Lower leg skin (tissue), 4 donors: ENCODE data around the gene ZNF821. TPM values are rescaled to one million over a fixed set of nuclear protein-coding genes. Genes with fewer than 3 reads are reported as not detected.

ENCODE experiments used
- DNase-seq, 2 donors: peaks; one replicate each; pipeline ENCODE4 v3.0.0-alpha.2; 2019; ENCODE audit warnings: low spot score in 2 of 2
- H3K4me3 ChIP-seq: fragments of 200-600 bp; sonication (generic); 2 replicates; pipeline ENCODE4 v1.5.1; 2017; ENCODE audit warnings: mild to moderate bottlenecking, low read depth; ENCODE audit not compliant: poor library complexity, severe bottlenecking
- POLR2A ChIP-seq, 2 donors: fragments of 450-650 bp; IDR thresholded peaks; one replicate each; pipeline ENCODE4 v1.6.1; 2016 to 2017; ENCODE audit warnings: antibody characterized with exemption in 2 of 2, mild to moderate bottlenecking in 1 of 2, moderate library complexity in 1 of 2
- WGBS, 2 donors: methylation state at CpG; one replicate each; pipeline ENCODE4 v1.1.5; 2018; 5-methylcytosine and 5-hydroxymethylcytosine counted together
- intact Hi-C: fragments of 100-400 bp; cut with DNase I; formaldehyde crosslinking; loops from one replicate; pipeline ENCODE4 v1.15.0; 2023; ENCODE audit warnings: low total_unique reads
- total RNA-seq, 4 donors: library from RNA; depleted of rRNA; stranded (reverse); fragments of >200 nt; gene quantifications; one replicate each; pipeline ENCODE4 v1.1.0, GENCODE V29; 2016
- TF ChIP-seq, protein P1 (sequence below), 3 donors: fragments of 450-650 bp; IDR thresholded peaks; one replicate each; pipeline ENCODE4 v1.5.1; 2016; ENCODE audit warnings: antibody characterized with exemption in 3 of 3, mild to moderate bottlenecking in 3 of 3, moderate library complexity in 2 of 3

Gene ZNF821
- total RNA-seq, 4 donors from 2014 or later: 13.6 to 21.0 (median 17.2) TPM

DNA sequence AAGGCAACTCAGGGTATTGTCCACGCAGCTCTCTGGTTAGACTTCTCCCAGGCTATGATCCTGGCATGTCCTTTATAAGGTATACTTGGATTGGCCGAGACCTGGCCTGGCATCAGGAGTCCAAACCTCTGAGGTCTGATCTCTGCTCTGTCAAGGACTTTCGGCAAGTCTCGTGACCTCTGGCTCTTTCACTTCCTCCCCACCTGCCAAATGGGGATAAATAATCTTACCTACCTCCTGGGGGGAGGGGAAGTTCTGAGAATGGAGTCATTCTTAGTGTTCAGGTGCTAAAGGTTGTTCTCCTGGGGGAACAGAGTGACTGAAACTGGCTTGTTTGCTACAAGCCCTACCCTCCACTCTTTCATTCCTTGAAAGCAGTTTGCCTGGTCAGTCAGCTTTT lies 30.6 kb downstream of the ZNF821 start:
- intact Hi-C loops: no loop called here
- no peak overlapping the region for H3K4me3 ChIP-seq
- 88 to 90% methylated on average over 4 of the region's 4 CpGs for WGBS, 2 donors
- TF ChIP-seq POLR2A (IDR thresholded peaks at IDR 0.05): no peak
- TF ChIP-seq, protein P1, sequence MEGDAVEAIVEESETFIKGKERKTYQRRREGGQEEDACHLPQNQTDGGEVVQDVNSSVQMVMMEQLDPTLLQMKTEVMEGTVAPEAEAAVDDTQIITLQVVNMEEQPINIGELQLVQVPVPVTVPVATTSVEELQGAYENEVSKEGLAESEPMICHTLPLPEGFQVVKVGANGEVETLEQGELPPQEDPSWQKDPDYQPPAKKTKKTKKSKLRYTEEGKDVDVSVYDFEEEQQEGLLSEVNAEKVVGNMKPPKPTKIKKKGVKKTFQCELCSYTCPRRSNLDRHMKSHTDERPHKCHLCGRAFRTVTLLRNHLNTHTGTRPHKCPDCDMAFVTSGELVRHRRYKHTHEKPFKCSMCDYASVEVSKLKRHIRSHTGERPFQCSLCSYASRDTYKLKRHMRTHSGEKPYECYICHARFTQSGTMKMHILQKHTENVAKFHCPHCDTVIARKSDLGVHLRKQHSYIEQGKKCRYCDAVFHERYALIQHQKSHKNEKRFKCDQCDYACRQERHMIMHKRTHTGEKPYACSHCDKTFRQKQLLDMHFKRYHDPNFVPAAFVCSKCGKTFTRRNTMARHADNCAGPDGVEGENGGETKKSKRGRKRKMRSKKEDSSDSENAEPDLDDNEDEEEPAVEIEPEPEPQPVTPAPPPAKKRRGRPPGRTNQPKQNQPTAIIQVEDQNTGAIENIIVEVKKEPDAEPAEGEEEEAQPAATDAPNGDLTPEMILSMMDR (IDR thresholded peaks at IDR 0.05): no peak
- no peak for DNase-seq

DNA sequence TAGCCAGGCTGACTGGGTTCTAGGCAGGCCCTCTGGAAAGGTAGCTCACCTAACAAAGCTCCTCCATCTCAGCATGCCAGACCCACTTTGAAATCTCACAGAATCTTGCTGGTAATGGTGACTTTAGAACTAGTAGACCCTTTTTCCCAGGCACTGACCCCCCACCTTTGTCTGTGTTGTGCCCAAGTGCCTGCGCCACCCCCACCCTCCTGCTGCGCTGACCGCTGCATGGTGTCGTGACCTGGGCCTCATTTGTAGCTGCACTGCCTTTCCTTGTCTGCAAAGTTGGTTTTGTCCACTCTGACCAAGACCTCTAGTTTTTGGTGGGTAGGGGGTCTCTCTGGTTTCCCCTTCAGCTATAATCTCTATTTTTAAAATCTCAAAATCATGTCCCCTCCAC lies 31.4 kb downstream of the ZNF821 start:
- DNase-seq: no peak
- H3K4me3 ChIP-seq: no peak overlapping the region
- WGBS, 2 donors: 96 to 100% methylated on average over 4 of the region's 4 CpGs
- intact Hi-C loops: no loop called here
- no peak for TF ChIP-seq POLR2A (IDR thresholded peaks at IDR 0.05)
- TF ChIP-seq, protein P1 (IDR thresholded peaks at IDR 0.05): no peak

DNA sequence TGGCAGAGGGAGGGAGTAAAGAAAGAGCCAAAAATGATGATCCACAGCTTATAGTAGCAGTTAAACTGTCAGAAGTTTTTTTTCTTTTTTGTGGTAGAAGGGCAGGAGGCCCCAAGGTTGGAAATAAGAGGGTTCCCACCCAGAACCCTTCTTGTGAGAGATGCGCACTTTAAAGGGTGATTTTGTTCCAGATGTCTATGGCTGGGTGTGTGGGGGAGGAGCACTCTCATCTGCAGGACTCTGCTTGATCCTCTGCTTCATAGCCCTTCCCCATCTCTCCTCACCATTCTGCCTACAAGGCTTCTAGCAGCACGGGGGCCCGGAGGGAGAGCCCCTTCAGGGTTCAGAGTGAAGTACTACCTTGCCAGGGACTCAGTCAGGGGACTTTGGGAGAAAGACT lies 31.8 kb downstream of the ZNF821 start:
- no peak for DNase-seq
- intact Hi-C loops: no loop called here
- TF ChIP-seq, protein P1 (IDR thresholded peaks at IDR 0.05): no peak
- no peak for TF ChIP-seq POLR2A (IDR thresholded peaks at IDR 0.05)
- H3K4me3 ChIP-seq: no peak overlapping the region
- 59 to 80% methylated on average over 3 of the region's 3 CpGs for WGBS, 2 donors

DNA sequence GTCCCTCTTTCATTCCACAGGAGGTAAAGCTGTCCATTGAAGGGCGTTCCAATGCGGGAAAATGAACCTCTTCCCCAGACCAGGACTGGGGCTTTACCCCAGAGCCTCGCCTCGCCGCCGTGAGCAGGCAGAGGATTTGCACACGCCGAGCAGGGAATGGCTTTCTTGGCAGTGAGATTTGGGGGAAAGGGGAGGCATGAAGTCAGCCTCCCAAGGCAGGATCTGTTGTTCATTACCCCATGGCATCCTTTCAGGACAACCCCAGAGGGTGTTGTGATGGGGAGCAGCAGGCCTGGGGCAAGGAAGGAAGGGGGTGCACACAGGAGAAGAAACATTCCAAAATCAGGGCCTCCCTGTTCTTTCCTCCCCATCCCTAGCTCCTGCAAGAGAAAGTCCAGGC lies 32.2 kb downstream of the ZNF821 start:
- no peak overlapping the region for H3K4me3 ChIP-seq
- intact Hi-C loops: no loop called here
- WGBS, 2 donors: 68 to 78% methylated on average over 8 of the region's 8 CpGs
- DNase-seq: no peak
- TF ChIP-seq POLR2A (IDR thresholded peaks at IDR 0.05): no peak
- TF ChIP-seq, protein P1 (IDR thresholded peaks at IDR 0.05): no peak

DNA sequence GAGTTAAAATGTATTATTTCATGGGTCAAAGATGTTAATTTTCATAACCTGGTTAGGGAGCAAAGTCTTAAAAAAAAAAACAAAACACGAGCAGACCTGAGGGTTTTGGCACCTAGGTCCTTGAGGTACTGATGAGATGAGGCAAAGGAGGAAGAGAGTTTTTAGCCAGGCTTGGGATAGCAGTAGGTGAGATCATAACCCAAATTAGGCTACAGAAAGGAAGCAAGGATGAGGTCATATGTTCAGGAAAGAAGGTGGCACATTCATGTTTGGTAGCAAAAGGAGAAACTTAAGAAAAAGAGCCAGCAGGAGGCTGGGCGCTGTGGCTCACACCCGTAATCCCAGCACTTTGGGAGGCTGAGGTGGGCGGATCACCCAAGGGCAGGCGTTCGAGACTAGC lies 35.4 kb downstream of the ZNF821 start:
- WGBS, 2 donors: 80 to 90% methylated on average over 6 of the region's 6 CpGs
- DNase-seq: no peak
- no peak overlapping the region for H3K4me3 ChIP-seq
- TF ChIP-seq POLR2A (IDR thresholded peaks at IDR 0.05): no peak
- intact Hi-C loops: no loop called here

DNA sequence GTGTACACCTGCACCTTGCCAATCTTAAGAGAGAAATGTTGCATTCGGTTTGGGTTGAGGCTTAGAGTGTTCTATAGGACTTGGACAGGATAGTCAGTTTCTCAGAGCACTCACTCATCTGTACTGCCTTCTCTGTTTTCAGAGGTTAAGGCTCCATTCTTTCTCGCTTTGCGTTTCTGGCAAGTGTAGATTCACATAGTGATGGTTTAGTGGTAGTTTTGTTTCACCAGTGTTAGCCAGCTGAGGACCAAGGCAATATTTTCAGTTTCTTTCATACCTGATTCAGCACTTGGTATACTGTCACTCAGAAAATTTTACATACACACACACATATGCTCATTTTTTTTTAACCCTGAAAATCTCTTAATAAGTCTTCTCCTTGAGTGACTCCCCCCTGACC lies 36.9 kb downstream of the ZNF821 start:
- peak overlapping the region; percentile 90 for H3K4me3 ChIP-seq
- WGBS, 2 donors: 59 to 64% methylated on average over 3 of the region's 3 CpGs
- DNase-seq: no peak
- no peak for TF ChIP-seq POLR2A (IDR thresholded peaks at IDR 0.05)
- TF ChIP-seq, protein P1 (IDR thresholded peaks at IDR 0.05): no peak
- intact Hi-C loops: no loop called here
